Hematopoietic multipotent progenitor cell treated with erythropoietin and hydrocortisone succinate and interleukin-3 and kit ligand, for 4 days (in vitro differentiated cells): Measurements from ENCODE around the gene MFSD2B.

Source experiments
- DNase-seq: peaks from one replicate; pipeline ENCODE4 v3.0.0-alpha.2; 2015

Gene MFSD2B

GRCh38 chr2:24052951-24053350 lies 43.1 kb downstream of the MFSD2B start:
- no peak for DNase-seq

GRCh38 chr2:24054366-24055010 lies 44.6 kb downstream of the MFSD2B start:
- peak; percentile 61 for DNase-seq

DNA sequence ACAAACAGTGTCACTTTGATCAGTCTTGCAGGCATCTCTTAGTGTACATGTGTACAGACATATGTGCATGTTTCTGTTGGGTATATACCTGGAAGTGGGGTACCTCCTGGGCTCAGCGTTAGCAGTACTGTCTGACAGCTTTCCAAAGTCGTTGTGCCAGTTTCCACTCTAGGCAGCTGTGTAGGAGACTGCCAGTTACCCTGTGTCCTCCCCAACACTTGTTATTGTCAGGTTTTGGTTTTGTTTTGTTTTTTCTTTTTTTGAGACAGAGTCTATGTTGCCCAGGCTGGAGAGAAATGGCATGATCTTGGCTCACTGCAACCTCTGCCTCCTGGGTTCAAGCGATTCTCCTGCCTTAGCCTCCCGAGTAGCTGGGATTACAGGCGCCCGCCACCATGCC lies 45.9 kb downstream of the MFSD2B start:
- no peak for DNase-seq

DNA sequence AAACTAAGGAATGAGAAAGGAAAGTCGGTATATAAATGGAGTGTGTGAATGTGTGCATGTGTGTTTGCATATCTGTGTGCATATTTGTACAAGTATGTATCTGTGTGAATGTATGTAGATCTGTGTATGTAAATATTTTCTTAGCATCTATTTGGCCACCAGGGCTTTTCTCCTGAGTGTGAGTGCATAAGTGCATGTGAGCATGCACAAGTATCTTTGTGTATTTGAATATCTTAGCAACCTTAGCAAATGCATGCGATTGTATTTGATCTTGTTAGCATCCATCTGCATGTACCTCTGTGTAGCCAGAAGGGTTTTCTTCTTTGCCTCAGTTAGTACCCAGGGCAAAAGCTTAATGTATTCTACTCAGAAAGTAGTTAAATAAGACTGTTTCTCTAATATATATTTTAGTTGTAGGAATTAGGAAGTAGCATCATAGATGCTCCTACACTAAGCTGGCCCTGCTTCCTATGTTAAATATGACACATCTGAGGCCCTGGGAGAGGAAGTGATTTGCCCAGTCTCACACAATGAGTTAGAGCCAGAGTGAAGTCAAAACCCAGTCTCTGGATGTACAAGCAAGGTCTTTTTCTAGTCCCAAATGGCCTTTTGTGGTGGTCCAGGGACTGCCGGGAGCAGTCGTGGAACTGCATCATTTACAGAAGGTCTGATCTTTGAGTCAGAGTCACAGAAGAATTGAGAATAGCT lies 48.8 kb downstream of the MFSD2B start:
- DNase-seq = no peak

DNA sequence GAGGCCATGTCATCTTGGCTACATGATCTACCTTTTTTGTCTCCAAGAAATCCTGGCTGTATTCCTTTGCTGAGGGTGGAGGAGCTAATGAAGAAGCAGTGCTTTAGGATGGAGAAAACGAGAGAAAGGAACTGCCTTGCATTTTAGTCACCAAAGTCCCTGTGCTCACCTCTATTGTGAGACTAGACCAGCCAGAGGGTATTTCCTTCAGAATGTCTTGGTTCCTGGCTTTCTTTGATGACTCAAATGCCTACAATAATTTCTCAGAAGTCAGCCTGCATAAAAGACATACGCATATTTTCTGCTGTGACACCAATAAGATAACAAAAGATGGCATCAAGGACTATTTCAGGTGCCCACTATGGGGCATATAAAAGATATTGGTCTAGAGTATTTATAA lies 55.5 kb downstream of the MFSD2B start:
- DNase-seq = no peak

DNA sequence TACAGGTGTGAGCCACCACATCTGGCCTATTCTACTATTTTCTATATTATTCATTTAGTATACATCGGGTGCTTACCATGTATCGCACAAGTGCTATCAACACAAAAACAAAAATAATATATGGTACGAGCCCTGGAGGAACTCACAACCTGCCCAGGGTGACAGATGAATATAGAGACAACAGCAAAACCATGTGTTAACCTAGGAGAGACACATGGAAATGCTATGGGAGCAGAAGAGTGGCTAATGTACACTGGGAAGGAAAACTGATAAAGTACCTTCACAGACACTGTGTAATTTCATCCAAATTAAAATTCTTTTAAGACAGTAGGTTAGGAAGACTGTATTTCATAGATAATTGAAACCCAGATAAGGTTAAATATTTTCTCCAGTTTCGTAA lies 62.4 kb downstream of the MFSD2B start:
- no peak for DNase-seq

- no peak for DNase-seq
Observed at GRCh38 chr2:24073816-24074215, 63.9 kb downstream of the MFSD2B start.

- no peak for DNase-seq
Observed at GRCh38 chr2:24075259-24075658, 65.4 kb downstream of the MFSD2B start.
